Myocyte (in vitro differentiated cells): Measurements from ENCODE around the gene COMTD1. TPM values are rescaled to one million over a fixed set of nuclear protein-coding genes. Genes with fewer than 3 reads are reported as not detected.
"Not testable (repeated sequence)": the region's sequence is repeated elsewhere in the genome, so short reads cannot be mapped to it uniquely, and the experiment has no call there.

Experiments used
- DNase-seq: peaks from one replicate; pipeline ENCODE4 v3.0.0-alpha.2; 2012; ENCODE audit warnings: low read depth
- total RNA-seq: library from RNA; depleted of rRNA; stranded (reverse); fragments of >200 nt; gene quantifications from 2 replicates; pipeline ENCODE4 v1.2.3, GENCODE V29; 2014

Gene COMTD1
- total RNA-seq, 1 donor from 2014 or later: 7.4 TPM

DNA sequence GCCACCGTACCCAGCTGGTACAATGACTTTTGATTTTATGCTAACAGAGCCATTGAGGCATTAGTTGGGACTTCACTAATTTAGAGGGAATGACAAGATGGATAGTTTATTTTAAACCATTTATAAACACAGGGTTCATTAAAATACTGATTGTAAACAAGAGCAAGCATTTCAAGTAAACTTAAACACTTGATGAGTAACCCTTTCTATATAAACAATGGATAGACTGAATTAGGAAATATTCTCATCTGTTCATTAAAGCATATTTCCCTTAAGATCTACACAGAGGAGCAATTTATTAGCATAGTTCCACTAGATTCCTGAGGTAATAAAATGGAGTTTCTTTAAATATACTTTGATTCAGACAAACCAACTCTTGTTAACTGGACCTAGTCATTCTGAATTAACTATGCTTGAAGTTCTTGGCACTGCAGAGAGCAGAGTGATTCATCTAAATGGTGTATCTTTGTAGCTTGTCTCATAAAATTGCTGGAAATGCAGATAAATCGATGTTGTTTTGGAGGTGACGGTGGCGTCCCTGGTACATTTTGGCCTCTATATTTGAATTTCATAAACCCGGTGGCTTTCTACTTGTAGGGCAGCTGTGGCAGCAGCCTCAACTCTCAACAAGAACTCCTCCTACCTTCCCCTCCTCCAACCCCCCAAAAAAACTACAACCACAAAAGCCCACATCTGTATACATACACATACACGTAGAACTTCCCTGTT, 40.6 kb downstream of the COMTD1 start:
- DNase-seq: no peak

DNA sequence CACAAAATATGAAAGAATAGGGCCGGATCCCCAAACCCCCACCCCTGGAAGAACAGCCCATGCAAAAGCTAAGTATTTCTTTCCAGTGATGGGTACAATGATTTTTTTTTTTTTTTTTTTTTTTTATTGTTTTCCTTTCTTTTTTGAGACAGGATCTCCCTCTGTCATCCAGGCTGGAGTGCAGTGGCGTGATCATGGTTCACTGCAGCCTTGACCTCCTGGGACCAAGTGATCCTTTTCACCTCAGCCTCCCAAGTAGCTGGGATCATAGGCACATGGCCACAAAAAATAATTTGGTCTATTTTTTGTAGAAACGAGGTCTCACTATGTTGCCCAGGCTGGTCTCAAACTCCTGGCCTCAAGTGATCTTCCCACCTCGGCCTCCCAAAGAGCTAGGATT, 41.1 kb downstream of the COMTD1 start:
- DNase-seq: not testable (repeated sequence)

DNA sequence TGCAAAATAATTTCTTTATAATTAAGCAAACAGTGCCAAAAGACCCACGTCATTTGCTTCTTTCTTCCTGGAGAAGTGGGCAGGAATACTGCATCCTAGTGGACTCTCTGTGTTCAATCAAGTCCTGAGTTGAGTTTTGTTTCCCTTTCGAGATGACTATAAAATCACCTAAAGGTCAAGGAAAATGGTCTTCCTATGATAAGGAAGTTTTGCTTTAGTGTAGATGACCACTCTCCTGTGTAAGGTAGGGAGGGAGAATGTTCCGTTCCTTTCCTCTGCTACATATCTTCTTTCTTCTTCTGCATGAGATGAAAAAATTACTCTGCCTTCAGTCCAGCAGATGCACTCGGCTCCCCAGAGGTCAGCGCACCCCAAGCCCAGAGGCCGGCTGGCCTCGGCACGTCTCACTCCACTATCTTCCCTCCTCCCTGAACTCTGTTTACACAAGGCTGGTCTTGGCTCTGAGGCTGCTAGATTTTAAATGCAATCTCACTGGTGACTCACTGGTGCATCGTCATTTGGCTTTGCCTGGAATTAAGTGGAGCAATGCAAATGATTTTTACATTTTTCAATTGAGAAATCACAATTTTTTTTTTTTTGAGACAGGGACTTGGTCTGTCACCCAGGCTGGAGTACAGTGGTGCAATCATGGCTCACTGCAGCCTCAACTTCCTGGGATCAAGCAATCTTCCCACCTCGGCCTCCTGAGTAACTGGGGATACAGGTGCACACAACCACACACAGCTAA, 43.8 kb downstream of the COMTD1 start:
- DNase-seq: peak; percentile 64

DNA sequence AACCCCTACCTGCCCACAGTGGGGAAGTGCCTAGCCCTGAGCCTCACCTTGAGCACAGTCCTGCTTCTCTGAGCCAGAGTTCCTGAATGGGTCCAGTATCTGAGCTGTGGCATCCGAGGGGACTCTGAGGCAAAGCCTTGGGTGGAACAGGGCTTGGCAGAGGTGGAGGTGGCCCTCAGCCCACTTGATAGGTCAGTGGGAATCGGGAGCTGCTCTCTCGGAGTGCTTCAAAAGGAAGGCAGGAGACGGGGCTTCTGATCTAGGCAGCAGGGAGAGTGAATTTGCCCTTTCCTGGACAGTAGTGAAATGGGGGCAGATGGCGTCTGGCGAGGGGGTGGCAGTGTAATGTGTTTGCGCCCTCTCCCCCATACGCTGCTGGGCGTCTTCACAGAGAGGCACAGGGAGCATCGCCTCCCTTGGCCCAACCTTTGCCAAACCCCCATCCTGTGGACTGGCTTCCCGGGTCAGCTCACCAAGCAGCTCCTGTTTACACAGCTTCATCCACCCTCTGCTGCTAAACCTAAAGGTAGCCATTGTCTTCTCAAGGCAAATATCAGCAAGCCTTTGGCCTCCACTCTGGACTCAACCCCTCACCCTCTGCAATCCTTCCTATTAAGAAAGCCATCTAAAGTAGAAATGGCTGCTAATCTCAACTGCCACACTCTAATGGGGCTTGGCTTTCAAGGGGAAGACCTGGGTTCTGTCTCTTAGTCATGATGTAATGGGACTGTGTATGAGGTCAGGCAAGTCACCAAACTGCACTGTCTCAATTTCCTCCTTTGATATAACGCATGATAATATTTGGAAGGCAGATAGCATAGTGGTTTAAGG, 46.3 kb downstream of the COMTD1 start:
- DNase-seq: no peak

DNA sequence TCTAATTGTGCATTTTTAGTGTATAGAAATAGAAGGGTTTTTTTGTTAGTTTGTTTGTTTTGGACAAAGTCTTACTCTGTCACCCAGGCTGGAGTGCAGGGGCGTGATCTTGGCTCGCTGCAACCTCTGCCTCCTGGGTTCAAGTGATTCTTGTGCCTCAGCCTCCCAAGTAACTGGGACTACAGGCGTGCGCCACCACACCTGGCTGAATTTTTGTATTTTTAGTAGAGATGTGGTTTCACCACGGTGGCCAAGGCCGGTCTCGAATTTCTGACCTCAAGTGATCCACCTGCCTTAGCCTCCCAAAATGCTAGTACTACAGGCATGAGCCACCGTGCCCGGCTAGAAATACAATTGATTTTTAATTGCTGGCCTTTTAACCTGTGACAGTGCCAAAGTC, 47.2 kb downstream of the COMTD1 start:
- DNase-seq: not testable (repeated sequence)

DNA sequence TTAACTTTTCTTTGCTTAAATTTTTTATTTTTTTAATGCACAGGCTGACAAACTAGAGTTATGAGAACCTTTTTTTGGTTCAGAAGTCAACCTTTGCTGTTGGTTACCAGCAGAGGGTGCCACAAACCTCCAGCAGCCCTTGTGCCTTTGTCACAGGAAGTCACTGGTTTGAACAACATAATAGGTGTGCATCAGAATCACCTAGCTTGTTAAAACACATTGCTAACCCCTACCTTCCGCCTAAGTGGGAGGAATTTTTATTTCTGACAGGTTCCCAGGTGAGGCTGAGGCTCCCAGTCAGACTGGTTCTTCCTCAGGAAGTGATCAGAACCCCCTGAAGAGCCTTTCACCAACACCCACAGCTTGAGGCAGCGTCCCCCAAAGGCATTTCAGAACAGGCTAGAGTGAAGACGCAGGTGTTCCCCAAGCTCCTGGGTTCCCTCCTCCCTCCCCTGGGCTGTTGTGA, 47.8 kb downstream of the COMTD1 start:
- DNase-seq: peak; percentile 43

DNA sequence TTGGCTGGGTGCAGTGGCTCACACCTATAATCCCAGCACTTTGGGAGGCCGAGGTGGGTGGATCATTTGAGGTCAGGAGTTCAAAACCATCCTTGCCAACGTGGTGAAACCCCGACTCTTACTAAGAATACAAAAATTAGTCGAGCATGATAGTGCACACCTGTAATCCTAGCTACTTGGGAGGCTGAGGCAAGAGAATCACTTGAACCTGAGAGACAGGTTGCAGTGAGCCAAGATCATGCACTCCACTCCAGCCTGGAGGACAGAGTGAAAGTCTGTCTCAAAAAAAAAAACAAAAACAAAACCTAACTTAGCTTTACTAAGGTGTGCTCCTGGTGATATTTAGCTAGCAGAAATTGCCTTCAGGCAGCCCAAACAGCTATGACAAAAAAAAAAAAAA, 49.4 kb downstream of the COMTD1 start:
- DNase-seq: no peak

Other genes with a start within 250 kb of the COMTD1 start
- 40.1 and 40.5 TPM in 2 replicates for gene SAMD8, start 124.3 kb downstream of the COMTD1 start, total RNA-seq
- 253 and 273 TPM in 2 replicates for gene VDAC2, start 25.2 kb downstream of the COMTD1 start, total RNA-seq
- 4.6 and 9.9 TPM in 2 replicates for gene ZNF503, start 165.8 kb upstream of the COMTD1 start, total RNA-seq
- 2.5 TPM in 1 of 2 replicates, not detected in the other for gene LRMDA, start 195.7 kb upstream of the COMTD1 start, total RNA-seq